SU-DHL-6 (cell line): Measurements from ENCODE around the gene DYNC1H1.

Source experiments
- CTCF ChIP-seq: fragments of 200-600 bp; sonication (generic); IDR thresholded peaks from one replicate; pipeline ENCODE4 v1.5.1; 2017; ENCODE audit warnings: antibody characterized with exemption, mild to moderate bottlenecking, low read length, moderate library complexity; ENCODE audit not compliant: insufficient read depth, poor library complexity, severe bottlenecking
- EZH2phosphoT487 ChIP-seq: fragments of 200-600 bp; sonication (generic), shearing (Covaris generic); conservative IDR thresholded peaks from 2 replicates; pipeline ENCODE4 v1.6.1; 2018; ENCODE audit warnings: mild to moderate bottlenecking, antibody characterized with exemption, low read length, moderate library complexity, mixed read lengths

DNA sequence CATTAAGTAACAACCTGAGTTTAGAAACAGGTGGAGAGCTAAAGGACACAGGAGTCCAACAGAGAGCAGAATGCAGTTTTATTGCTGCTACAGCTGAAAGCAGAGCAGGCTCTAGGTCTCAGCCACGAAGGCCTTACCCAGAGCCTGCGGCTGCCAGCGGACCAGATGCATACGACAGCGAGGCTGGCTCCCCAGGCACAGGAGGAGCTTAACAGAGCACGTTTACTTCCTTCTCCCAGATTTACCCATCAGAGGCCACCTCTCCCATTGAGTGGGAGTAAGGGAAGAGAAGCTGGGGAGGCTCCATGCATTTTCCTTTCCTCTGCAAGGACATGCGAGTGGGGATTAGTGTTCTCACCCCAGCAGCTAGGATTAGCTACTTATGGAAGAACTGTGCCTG is 22.6 kb downstream of the DYNC1H1 start:
- TF ChIP-seq CTCF = no peak
- TF ChIP-seq EZH2phosphoT487 = no peak
